T-helper 1 cell treated with Interleukin-12 subunit alpha and Interleukin-12 subunit beta and Interleukin-4 antibody, amounts not matched to agents 30 μg/mL and 1 μg/mL, for 36 hours (primary cell): ENCODE data around the gene PARD6A.

Experiments
- H3K27ac Mint-ChIP-seq: one replicate; pipeline ENCODE4 v1.8.0; 2021; ENCODE audit warnings: mild to moderate bottlenecking, mixed read lengths
- H3K27me3 Mint-ChIP-seq: one replicate; pipeline ENCODE4 v1.8.0; 2021; ENCODE audit warnings: low read depth, mixed read lengths
- H3K36me3 Mint-ChIP-seq: one replicate; pipeline ENCODE4 v1.8.0; 2021; ENCODE audit warnings: low read depth, mixed read lengths
- H3K4me1 Mint-ChIP-seq: one replicate; pipeline ENCODE4 v1.8.0; 2021; ENCODE audit warnings: low read depth, mixed read lengths
- H3K4me3 Mint-ChIP-seq: one replicate; pipeline ENCODE4 v1.8.0; 2021; ENCODE audit warnings: mild to moderate bottlenecking, moderate library complexity, mixed read lengths
- H3K9me3 Mint-ChIP-seq: one replicate; pipeline ENCODE4 v1.8.0; 2021; ENCODE audit warnings: mixed read lengths

The PARD6A gene

DNA sequence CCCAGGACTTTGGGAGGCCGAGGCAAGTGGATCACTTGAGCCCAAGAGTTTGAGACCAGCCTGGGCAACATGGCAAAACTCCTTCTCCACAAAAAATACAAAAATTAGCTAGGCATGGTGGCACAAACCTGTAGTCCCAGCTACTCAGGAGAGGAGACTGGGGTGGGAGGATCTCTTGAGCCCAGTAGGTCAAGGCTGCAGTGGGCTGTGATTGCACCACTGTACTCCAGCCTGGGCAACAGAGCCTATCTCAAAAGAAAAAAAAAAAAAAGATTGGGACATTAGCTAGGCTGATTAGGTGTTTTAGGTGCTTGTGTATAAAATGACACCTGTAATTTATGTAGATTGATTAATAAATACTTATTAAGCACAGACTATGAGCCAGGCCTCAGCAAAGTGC lies 48.3 kb downstream of the PARD6A start:
- peaks cover 5% of the 10 kb centered on the region for H3K4me1 Mint-ChIP-seq
- no peaks in the 10 kb centered on the region for H3K9me3 Mint-ChIP-seq
- no peaks in the 10 kb centered on the region for H3K27me3 Mint-ChIP-seq
- peaks cover 2% of the 10 kb centered on the region for H3K36me3 Mint-ChIP-seq
- no peak overlapping the region for H3K4me3 Mint-ChIP-seq
- H3K27ac Mint-ChIP-seq: no peak overlapping the region

- Mint-ChIP-seq H3K27me3 (no peaks in the 10 kb centered on the region), H3K4me3 (no peak overlapping the region), H3K36me3 (peaks cover 2% of the 10 kb centered on the region), H3K4me1 (peaks cover 5% of the 10 kb centered on the region), H3K27ac (no peak overlapping the region), H3K9me3 (no peaks in the 10 kb centered on the region)
Observed at GRCh38 chr16:67710607-67711006, 49.8 kb downstream of the PARD6A start.
